WERI-Rb-1 (cell line): ENCODE results near the gene KIF13A.

Experiments used
- DNase-seq: peaks from one replicate; pipeline ENCODE4 v3.0.0-alpha.2; 2020
- H3K27ac ChIP-seq: fragments of 250-450 bp; sonication (Bioruptor Pico); 2 replicates; pipeline ENCODE4 v1.5.1; 2020; ENCODE audit warnings: mild to moderate bottlenecking, moderate library complexity
- H3K27me3 ChIP-seq: fragments of 250-450 bp; sonication (Bioruptor Pico); 2 replicates; pipeline ENCODE4 v1.5.1; 2021; ENCODE audit warnings: mild to moderate bottlenecking, low read depth, moderate library complexity; ENCODE audit not compliant: insufficient read depth, severe bottlenecking
- H3K36me3 ChIP-seq: fragments of 250-450 bp; sonication (Bioruptor Pico); 2 replicates; pipeline ENCODE4 v1.5.1; 2020; ENCODE audit warnings: mild to moderate bottlenecking, moderate library complexity
- H3K4me3 ChIP-seq: 2 replicates; pipeline ENCODE4 v1.5.1; 2011; ENCODE audit warnings: low read depth, mild to moderate bottlenecking, control low read depth, low read length
- H3K9me3 ChIP-seq: fragments of 250-450 bp; sonication (Bioruptor Pico); 2 replicates; pipeline ENCODE4 v1.5.1; 2021; ENCODE audit warnings: mild to moderate bottlenecking, moderate library complexity; ENCODE audit not compliant: severe bottlenecking
- TF ChIP-seq, protein P1 (sequence below): IDR thresholded peaks from 2 replicates; pipeline ENCODE4 v1.5.1; 2011; ENCODE audit warnings: low read depth, mild to moderate bottlenecking, control low read depth, inconsistent platforms, low read length

Gene KIF13A

DNA sequence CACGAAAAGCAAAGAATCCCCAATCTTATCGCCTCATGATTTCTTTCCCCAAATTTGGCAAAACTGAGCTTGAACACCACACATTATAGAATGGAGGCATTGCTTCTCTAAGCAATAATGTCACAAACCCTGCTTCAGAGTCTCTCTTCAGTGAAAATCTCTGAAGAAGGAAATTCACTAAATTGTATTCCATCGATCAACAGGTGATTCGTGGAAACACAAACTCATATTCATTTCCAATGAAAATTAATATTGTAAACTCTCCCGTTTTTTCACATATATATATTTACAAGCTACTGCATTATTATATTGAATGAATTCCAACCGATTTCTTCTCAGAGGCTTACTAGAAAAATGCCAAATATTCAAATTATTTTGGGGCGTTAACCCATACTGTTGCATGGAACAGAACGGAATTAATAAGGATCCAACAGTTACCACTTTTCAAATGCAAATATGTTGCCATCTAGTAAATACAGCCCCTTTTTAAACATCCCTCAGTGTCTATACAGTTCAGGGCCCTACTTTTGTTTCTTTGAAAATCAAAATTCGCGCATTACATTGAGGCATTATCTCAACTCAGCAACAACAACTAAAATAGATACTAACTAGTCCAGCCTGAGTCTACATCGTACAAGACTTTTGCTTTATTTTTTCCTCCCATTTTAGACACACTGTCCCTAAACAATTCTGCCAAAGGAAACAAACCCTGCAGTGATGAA, 1.3 kb downstream of the KIF13A start:
- Histone ChIP-seq H3K27ac (no peak overlapping the region), H3K27me3 (no peaks in the 10 kb centered on the region), H3K36me3 (peaks cover 24% of the 10 kb centered on the region), H3K4me3 (peak overlapping the region; percentile 55), H3K9me3 (no peaks in the 10 kb centered on the region)
- TF ChIP-seq, protein P1, sequence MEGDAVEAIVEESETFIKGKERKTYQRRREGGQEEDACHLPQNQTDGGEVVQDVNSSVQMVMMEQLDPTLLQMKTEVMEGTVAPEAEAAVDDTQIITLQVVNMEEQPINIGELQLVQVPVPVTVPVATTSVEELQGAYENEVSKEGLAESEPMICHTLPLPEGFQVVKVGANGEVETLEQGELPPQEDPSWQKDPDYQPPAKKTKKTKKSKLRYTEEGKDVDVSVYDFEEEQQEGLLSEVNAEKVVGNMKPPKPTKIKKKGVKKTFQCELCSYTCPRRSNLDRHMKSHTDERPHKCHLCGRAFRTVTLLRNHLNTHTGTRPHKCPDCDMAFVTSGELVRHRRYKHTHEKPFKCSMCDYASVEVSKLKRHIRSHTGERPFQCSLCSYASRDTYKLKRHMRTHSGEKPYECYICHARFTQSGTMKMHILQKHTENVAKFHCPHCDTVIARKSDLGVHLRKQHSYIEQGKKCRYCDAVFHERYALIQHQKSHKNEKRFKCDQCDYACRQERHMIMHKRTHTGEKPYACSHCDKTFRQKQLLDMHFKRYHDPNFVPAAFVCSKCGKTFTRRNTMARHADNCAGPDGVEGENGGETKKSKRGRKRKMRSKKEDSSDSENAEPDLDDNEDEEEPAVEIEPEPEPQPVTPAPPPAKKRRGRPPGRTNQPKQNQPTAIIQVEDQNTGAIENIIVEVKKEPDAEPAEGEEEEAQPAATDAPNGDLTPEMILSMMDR, result no peak
- no peak for DNase-seq

DNA sequence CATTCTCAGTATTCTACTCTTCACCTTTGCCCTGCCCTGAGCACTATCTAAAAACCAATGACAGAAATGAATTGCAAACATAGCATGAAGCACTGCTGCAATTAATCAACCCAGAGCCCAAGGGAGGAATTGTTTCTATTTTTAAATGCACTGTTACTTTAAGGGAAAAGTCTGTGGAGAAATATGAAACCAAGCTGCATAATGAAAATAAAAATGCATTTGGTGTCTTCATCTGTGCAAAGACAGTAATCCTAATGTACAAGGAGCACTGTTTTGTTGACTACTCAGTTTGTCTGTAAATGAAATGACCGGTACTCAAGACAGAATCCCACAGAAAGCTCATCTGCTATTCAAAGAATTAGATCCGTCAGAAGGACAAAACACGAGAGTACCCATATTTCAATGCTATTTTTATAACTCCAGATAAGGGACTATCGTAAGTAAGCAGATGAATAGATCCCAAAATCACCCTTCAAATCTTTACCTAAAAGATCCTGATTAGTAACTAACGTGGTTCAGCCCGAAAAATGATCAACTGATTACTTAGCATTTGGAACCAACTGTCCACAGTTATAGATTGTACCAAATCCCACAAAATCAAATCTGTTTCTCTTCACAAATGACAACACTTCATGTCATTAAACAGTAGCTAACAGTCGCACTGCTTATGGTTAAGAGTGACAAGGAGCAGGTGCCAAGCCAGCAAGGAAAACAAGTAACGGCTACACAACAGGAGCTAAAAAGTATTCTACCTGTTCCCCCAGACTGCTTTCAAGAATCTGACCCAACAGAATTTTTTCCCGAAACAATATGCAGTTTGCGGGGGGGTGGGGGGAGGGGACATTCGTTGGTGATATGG, 2.4 kb downstream of the KIF13A start:
- H3K4me3 ChIP-seq, result no peak overlapping the region

DNA sequence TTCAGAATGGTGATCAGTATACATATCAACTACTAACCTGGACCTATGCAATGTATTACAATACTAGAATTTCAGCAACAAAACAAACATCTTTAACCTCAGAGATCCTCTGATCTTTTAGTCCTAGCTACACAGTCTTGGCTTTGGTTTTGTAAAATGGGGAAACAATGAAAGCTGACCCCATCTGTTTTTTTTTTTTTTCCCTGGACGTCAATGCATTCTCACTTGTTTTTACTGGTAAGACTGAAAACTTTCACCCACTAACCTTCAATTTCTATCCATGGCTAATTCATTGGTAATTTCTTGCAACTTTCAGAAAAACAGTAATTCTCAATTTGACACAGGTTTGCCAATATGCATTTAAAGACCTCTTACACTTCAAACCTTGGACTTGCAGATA, 3.0 kb downstream of the KIF13A start:
- Histone ChIP-seq H3K27me3 (no peaks in the 10 kb centered on the region), H3K27ac (no peak overlapping the region), H3K4me3 (no peak overlapping the region), H3K9me3 (no peaks in the 10 kb centered on the region), H3K36me3 (peaks cover 24% of the 10 kb centered on the region)
- TF ChIP-seq, protein P1, result no peak
- no peak for DNase-seq

More for the DNA sequence above, 2.4 kb downstream of the KIF13A start:
- Histone ChIP-seq H3K9me3 (no peaks in the 10 kb centered on the region), H3K27me3 (no peaks in the 10 kb centered on the region), H3K36me3 (peaks cover 24% of the 10 kb centered on the region), H3K27ac (no peak overlapping the region)
- TF ChIP-seq, protein P1, result no peak
- no peak for DNase-seq

DNA sequence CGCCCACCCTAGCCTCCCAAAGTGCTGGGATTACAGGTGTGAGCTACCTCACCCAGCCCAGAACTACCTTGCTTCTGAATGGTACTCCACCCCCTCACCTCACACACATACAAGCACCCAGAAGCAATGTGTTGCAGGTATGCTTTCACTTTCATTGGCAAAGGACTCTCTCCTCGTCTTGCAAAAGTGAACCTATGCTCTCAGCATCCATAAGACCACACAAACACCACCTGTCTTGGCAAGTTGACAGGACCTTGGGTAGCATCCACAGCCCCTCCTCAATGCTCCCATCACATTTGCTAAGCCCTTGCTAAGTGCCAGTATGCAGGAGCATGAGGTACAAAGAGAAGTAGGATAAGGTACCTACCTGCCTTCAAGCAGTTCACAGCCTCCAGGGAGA, 3.7 kb downstream of the KIF13A start:
- Histone ChIP-seq H3K27me3 (no peaks in the 10 kb centered on the region), H3K4me3 (no peak overlapping the region), H3K9me3 (no peaks in the 10 kb centered on the region), H3K27ac (no peak overlapping the region), H3K36me3 (peaks cover 24% of the 10 kb centered on the region)
- no peak for DNase-seq
- TF ChIP-seq, protein P1, result no peak

DNA sequence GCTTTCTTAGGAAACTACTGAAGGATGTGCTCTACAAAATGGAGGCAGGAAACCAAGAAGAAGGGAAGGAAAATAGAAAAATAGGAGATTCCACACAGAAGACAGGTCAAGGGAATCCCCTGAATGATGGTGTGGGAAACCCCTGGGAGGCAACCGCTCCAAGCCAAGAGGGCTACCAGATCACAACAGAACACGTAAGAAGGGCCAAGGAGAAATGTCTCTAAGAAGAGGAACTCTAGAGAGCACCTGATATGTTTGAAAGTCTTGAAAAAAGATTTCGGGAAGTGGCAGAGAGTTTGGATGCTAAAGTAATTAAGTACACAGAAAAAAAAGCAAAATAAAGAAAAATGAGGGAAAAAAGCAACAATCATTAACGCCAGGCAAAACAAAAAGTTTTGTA, 7.1 kb downstream of the KIF13A start:
- no peak for DNase-seq
- TF ChIP-seq, protein P1, result no peak
- H3K9me3 ChIP-seq, result no peaks in the 10 kb centered on the region
- H3K27me3 ChIP-seq, result no peaks in the 10 kb centered on the region
- peaks cover 21% of the 10 kb centered on the region for H3K36me3 ChIP-seq
- no peak overlapping the region for H3K4me3 ChIP-seq
- no peak overlapping the region for H3K27ac ChIP-seq
